HEK293 (cell line): ENCODE data around the gene BLM.

Experiments used
- CTCF ChIA-PET: fragments of 350-600 bp; formaldehyde crosslinking; extraction: SDS; loops from one replicate; lab custom pipeline; 2021; ENCODE audit warnings: antibody characterized with exemption; lab: Yijun Ruan, JAX
- POLR2A ChIA-PET: fragments of 300-600 bp; formaldehyde crosslinking; extraction: SDS; loops from one replicate; lab custom pipeline; 2020; ENCODE audit warnings: antibody characterized with exemption, inconsistent platforms; lab: Yijun Ruan, JAX
- H3K27ac ChIP-seq: fragments of 200-500 bp; sonication (Bioruptor generic); 2 replicates; pipeline ENCODE4 v1.5.1; 2014; ENCODE audit warnings: low read depth, low read length, control low read depth, inconsistent platforms; ENCODE audit errors: extremely low read depth
- H3K36me3 ChIP-seq, 2 experiments: fragments of 200-500 bp in 1 of 2; sonication (Bioruptor generic) in 1 of 2; 1 replicate in 1 of 2; 2 replicates in 1 of 2; pipeline ENCODE4 v1.5.1; 2014 to 2017; ENCODE audit warnings: inconsistent platforms in 2 of 2, low read length in 2 of 2; ENCODE audit not compliant: control insufficient read depth in 2 of 2, insufficient read depth in 1 of 2
- H3K4me1 ChIP-seq: fragments of 200-500 bp; sonication (Bioruptor generic); 2 replicates; pipeline ENCODE4 v1.5.1; 2014; ENCODE audit warnings: mild to moderate bottlenecking, low read length, inconsistent platforms; ENCODE audit not compliant: control insufficient read depth, insufficient read depth
- H3K4me3 ChIP-seq: 2 replicates; pipeline ENCODE4 v1.5.1; 2011; ENCODE audit warnings: low read depth, mild to moderate bottlenecking, control low read depth, low read length, moderate library complexity
- H3K9me3 ChIP-seq: fragments of 200-500 bp; sonication (Bioruptor generic); 2 replicates; pipeline ENCODE4 v1.5.1; 2014; ENCODE audit warnings: low read depth, low read length, inconsistent platforms; ENCODE audit not compliant: control insufficient read depth, insufficient read depth
- FEZF1 ChIP-seq: fragments of 450-650 bp; formaldehyde crosslinking; IDR thresholded peaks from 2 replicates; pipeline ENCODE4 v1.5.1; 2016; ENCODE audit warnings: missing biosample characterization, missing genetic modification characterization
- HOXD13 ChIP-seq: sonication (generic); formaldehyde crosslinking; IDR thresholded peaks from 2 replicates; pipeline ENCODE4 v1.8.0; 2022; ENCODE audit warnings: missing genetic modification reagents, borderline replicate concordance
- MEIS1 ChIP-seq: sonication (generic); formaldehyde crosslinking; IDR thresholded peaks from 2 replicates; pipeline ENCODE4 v1.8.1; 2022; ENCODE audit warnings: missing genetic modification reagents, mild to moderate bottlenecking, borderline replicate concordance
- SALL2 ChIP-seq: fragments of 450-650 bp; formaldehyde crosslinking; IDR thresholded peaks from 2 replicates; pipeline ENCODE4 v1.5.0; 2017; ENCODE audit warnings: missing biosample characterization, mild to moderate bottlenecking, missing genetic modification characterization, borderline replicate concordance
- TCF7L2 ChIP-seq: IDR thresholded peaks from 2 replicates; pipeline ENCODE4 v1.6.1; 2011; ENCODE audit warnings: low read depth, mild to moderate bottlenecking, inconsistent platforms, low read length, moderate library complexity, borderline replicate concordance
- ZBTB48 ChIP-seq: fragments of 450-650 bp; formaldehyde crosslinking; IDR thresholded peaks from 2 replicates; pipeline ENCODE4 v1.5.1; 2016; ENCODE audit warnings: missing biosample characterization, missing genetic modification characterization
- ZNF121 ChIP-seq: fragments of 450-650 bp; formaldehyde crosslinking; IDR thresholded peaks from 2 replicates; pipeline ENCODE4 v1.5.1; 2016; ENCODE audit warnings: missing biosample characterization, missing genetic modification characterization
- ZNF133 ChIP-seq: fragments of 450-650 bp; formaldehyde crosslinking; IDR thresholded peaks from 2 replicates; pipeline ENCODE4 v1.5.1; 2016; ENCODE audit warnings: missing biosample characterization, missing genetic modification characterization
- ZNF214 ChIP-seq: fragments of 450-650 bp; formaldehyde crosslinking; IDR thresholded peaks from 2 replicates; pipeline ENCODE4 v1.5.1; 2017; ENCODE audit warnings: missing biosample characterization, mild to moderate bottlenecking, missing genetic modification characterization, borderline replicate concordance
- ZNF37A ChIP-seq: fragments of 450-650 bp; IDR thresholded peaks from 2 replicates; pipeline ENCODE4 v1.5.1; 2018; ENCODE audit warnings: missing biosample characterization, missing genetic modification characterization
- ZNF501 ChIP-seq: fragments of 450-650 bp; formaldehyde crosslinking; IDR thresholded peaks from 2 replicates; pipeline ENCODE4 v1.5.1; 2016; ENCODE audit warnings: missing biosample characterization, missing genetic modification characterization
- ZNF664 ChIP-seq: fragments of 450-650 bp; formaldehyde crosslinking; IDR thresholded peaks from 2 replicates; pipeline ENCODE4 v1.5.1; 2016; ENCODE audit warnings: missing biosample characterization, missing genetic modification characterization
- ZNF768 ChIP-seq: fragments of 450-650 bp; formaldehyde crosslinking; IDR thresholded peaks from 2 replicates; pipeline ENCODE4 v1.5.1; 2018; ENCODE audit warnings: missing biosample characterization, mild to moderate bottlenecking, missing genetic modification characterization
- ZNF776 ChIP-seq: fragments of 450-650 bp; formaldehyde crosslinking; IDR thresholded peaks from 2 replicates; pipeline ENCODE4 v1.5.0; 2017; ENCODE audit warnings: missing biosample characterization, missing genetic modification characterization, borderline replicate concordance
- TF ChIP-seq, protein P1 (sequence below): fragments of 450-650 bp; formaldehyde crosslinking; IDR thresholded peaks from 2 replicates; pipeline ENCODE4 v1.5.1; 2016; ENCODE audit warnings: missing biosample characterization, missing genetic modification characterization

The BLM gene

GRCh38 chr15:90865702-90866101 is 148.6 kb downstream of the BLM start:
- Histone ChIP-seq H3K27ac (peak overlapping the region; percentile 42; the same call in 1 of the 2 replicates), H3K9me3 (no peaks in the 10 kb centered on the region), H3K4me1 (peaks cover 42% of the 10 kb centered on the region), H3K36me3 (no peaks in the 10 kb centered on the region), H3K4me3 (no peak overlapping the region)
- ChIA-PET POLR2A (no interaction called here), CTCF (interaction anchor here (0.7 to 1.1 kb wide), 3 partner anchors 20 to 170 kb away, joined by 3 to 5 read pairs (median 3); no protein-coding TSS in a partner anchor)
- TF ChIP-seq, protein P1, sequence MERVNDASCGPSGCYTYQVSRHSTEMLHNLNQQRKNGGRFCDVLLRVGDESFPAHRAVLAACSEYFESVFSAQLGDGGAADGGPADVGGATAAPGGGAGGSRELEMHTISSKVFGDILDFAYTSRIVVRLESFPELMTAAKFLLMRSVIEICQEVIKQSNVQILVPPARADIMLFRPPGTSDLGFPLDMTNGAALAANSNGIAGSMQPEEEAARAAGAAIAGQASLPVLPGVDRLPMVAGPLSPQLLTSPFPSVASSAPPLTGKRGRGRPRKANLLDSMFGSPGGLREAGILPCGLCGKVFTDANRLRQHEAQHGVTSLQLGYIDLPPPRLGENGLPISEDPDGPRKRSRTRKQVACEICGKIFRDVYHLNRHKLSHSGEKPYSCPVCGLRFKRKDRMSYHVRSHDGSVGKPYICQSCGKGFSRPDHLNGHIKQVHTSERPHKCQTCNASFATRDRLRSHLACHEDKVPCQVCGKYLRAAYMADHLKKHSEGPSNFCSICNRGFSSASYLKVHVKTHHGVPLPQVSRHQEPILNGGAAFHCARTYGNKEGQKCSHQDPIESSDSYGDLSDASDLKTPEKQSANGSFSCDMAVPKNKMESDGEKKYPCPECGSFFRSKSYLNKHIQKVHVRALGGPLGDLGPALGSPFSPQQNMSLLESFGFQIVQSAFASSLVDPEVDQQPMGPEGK (tag by site-specific recombination), result no peak
- TF ChIP-seq ZNF664, result no peak
- no peak for TF ChIP-seq FEZF1
- no peak for TF ChIP-seq ZNF133 (tag by site-specific recombination)
- TF ChIP-seq TCF7L2, result no peak
- TF ChIP-seq MEIS1 (CRISPR knock-in tag), result no peak
- TF ChIP-seq ZNF768, result no peak
- TF ChIP-seq ZBTB48 (tag by site-specific recombination), result no peak
- no peak for TF ChIP-seq ZNF776 (tag by site-specific recombination)
- TF ChIP-seq SALL2 (tag by site-specific recombination), result no peak
- TF ChIP-seq ZNF214, result no peak
- no peak for TF ChIP-seq HOXD13 (CRISPR knock-in tag)
- TF ChIP-seq ZNF121 (tag by site-specific recombination), result no peak
- TF ChIP-seq ZNF37A (tag by site-specific recombination), result no peak
- TF ChIP-seq ZNF501 (tag by site-specific recombination), result no peak
